Activated T-helper 2 cell treated with anti-CD3 and anti-CD28 coated beads, Interferon-gamma antibody, Interleukin-2, Interleukin-4, amounts not matched to agents 10 μg/mL and 5 μg/mL and 100 μg/mL, durations not matched to agents 14 hours and 24 hours and 36 hours (primary cell): Measurements from ENCODE around the gene BORCS5. TPM values are rescaled to one million over a fixed set of nuclear protein-coding genes. Genes with fewer than 3 reads are reported as not detected.

Source experiments
- DNase-seq: peaks from one replicate; pipeline ENCODE4 v3.0.0; 2021; ENCODE audit warnings: low spot score
- H3K27ac Mint-ChIP-seq: one replicate; pipeline ENCODE4 v1.8.0; 2021; ENCODE audit warnings: mixed read lengths
- H3K27me3 Mint-ChIP-seq: one replicate; pipeline ENCODE4 v1.8.0; 2021; ENCODE audit warnings: low read depth, mixed read lengths
- H3K36me3 Mint-ChIP-seq: one replicate; pipeline ENCODE4 v1.8.0; 2021; ENCODE audit warnings: low read depth, mixed read lengths
- H3K4me1 Mint-ChIP-seq: one replicate; pipeline ENCODE4 v1.8.0; 2021; ENCODE audit warnings: low read depth, mixed read lengths
- H3K4me3 Mint-ChIP-seq: one replicate; pipeline ENCODE4 v1.8.0; 2021; ENCODE audit warnings: low read depth, mild to moderate bottlenecking, moderate library complexity, mixed read lengths
- H3K9me3 Mint-ChIP-seq: one replicate; pipeline ENCODE4 v1.8.0; 2021; ENCODE audit warnings: mixed read lengths
- intact Hi-C: fragments of 100-400 bp; cut with micrococcal nuclease; formaldehyde crosslinking; loops from one replicate; pipeline ENCODE4 v1.15.1; 2023
- total RNA-seq: library from RNA; stranded (reverse); gene quantifications from 2 replicates; pipeline ENCODE4 v1.2.3, GENCODE V29; 2022

Gene BORCS5
- total RNA-seq, 1 donor from 2014 or later: 45.9 TPM

DNA sequence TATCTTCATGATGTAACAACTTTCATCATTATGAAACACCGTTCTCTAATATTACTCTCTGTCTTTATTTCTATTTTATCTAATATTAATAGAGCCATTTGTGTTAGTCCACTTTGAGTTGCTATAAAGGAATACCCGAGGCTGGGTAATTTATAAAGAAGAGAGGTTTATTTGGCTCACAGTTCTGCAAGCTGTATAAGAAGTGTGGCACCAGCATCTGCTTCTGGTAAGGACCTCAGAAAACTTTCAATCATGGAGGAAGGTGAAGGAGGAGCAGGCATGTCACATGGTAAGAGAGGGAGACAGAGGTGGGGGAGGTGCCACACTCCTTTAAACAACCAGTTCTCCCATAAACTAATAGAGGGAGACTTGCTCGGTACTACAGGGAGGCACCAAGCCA, 25.1 kb downstream of the BORCS5 start:
- Mint-ChIP-seq H3K36me3 (peaks cover 57% of the 10 kb centered on the region), H3K27ac (peak overlapping the region; percentile 46), H3K4me3 (no peak overlapping the region), H3K4me1 (peaks cover 43% of the 10 kb centered on the region), H3K9me3 (peaks cover 9% of the 10 kb centered on the region), H3K27me3 (no peaks in the 10 kb centered on the region)
- no peak for DNase-seq
- intact Hi-C loops: no loop called here

DNA sequence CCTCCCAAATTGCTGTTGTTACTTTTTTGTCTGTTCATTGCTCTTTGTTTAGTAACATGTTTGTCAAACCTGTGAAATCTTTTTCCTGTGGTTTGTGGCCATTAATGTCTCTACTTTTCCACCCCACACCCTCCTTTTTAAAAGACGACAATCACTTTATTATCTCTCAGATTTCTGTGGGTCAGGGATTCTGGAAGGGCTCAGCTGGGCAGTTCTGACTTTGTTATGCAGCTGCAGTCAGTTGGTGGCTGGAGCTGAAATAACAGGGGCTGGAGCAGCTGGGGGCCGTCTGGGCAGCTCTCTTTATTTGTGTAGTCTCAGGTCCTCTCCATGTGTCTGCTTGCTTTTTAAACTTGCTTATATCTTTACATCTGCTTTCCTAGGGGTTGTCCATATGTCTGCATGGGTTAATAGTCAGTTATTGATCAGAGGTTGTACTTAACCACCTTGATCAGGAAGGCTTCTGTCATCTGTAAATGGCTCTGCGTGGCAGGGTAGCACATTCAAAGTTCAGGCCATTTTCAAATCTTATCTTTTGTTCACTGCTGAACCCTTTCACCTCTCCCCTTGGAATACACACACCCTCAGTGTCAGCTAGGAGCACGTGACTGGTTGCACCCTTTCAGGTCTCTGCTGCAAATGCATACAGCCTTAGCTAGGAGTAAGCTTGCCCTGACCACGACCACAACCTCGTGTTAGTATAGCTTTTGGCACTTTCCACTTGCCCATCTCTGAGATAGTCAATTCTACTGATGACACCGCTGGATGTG, 27.9 kb downstream of the BORCS5 start:
- peaks cover 54% of the 10 kb centered on the region for H3K36me3 Mint-ChIP-seq
- intact Hi-C loops: loop anchor here (2.0 kb wide), 1 partner anchor 20 kb away; no protein-coding TSS in a partner anchor

DNA sequence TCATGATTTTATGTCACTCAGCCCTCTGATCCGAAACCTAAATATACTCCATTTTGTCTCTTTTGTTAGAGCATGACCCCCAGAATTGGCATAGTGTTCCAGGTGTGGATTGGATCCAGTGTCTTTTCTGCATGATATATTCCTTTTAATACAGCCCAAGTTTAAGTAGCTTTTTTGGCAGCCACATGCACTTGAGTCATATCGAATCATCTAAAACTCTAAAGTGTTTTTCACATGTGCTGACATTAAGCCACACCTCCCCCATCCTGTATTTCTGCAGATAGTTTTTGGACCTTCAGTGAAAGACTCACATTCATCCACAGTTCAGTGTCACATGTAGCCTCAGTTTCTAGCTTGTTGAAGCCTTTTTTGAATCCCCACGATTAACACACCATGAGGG, 30.6 kb downstream of the BORCS5 start:
- peaks cover 40% of the 10 kb centered on the region for H3K4me1 Mint-ChIP-seq

More for the DNA sequence above, 27.9 kb downstream of the BORCS5 start:
- peak; percentile 57 for DNase-seq
- H3K4me3 Mint-ChIP-seq: peak overlapping the region; percentile 49
- H3K4me1 Mint-ChIP-seq: peaks cover 38% of the 10 kb centered on the region
- peaks cover 9% of the 10 kb centered on the region for H3K9me3 Mint-ChIP-seq
- H3K27me3 Mint-ChIP-seq: no peaks in the 10 kb centered on the region
- peak overlapping the region; percentile 94 for H3K27ac Mint-ChIP-seq

GRCh38 chr12:12392413-12392812, 35.5 kb downstream of the BORCS5 start:
- no peak for DNase-seq
- intact Hi-C loops: no loop called here
- peaks cover 35% of the 10 kb centered on the region for H3K36me3 Mint-ChIP-seq
- H3K4me1 Mint-ChIP-seq: peaks cover 31% of the 10 kb centered on the region
- no peaks in the 10 kb centered on the region for H3K27me3 Mint-ChIP-seq
- no peak overlapping the region for H3K4me3 Mint-ChIP-seq
- no peak overlapping the region for H3K27ac Mint-ChIP-seq
- H3K9me3 Mint-ChIP-seq: no peaks in the 10 kb centered on the region

More for the DNA sequence above, 30.6 kb downstream of the BORCS5 start:
- intact Hi-C loops: no loop called here
- Mint-ChIP-seq H3K36me3 (peaks cover 51% of the 10 kb centered on the region), H3K27ac (peak overlapping the region; percentile 87), H3K27me3 (no peaks in the 10 kb centered on the region), H3K9me3 (no peaks in the 10 kb centered on the region), H3K4me3 (no peak overlapping the region)
- no peak for DNase-seq

- H3K27me3 Mint-ChIP-seq: no peaks in the 10 kb centered on the region
- intact Hi-C loops: no loop called here
- H3K36me3 Mint-ChIP-seq: peaks cover 37% of the 10 kb centered on the region
- H3K27ac Mint-ChIP-seq: no peak overlapping the region
- peaks cover 30% of the 10 kb centered on the region for H3K4me1 Mint-ChIP-seq
- no peaks in the 10 kb centered on the region for H3K9me3 Mint-ChIP-seq
- no peak for DNase-seq
- H3K4me3 Mint-ChIP-seq: no peak overlapping the region
Measured at GRCh38 chr12:12393171-12393570, 36.3 kb downstream of the BORCS5 start.

- no peak for DNase-seq
- Mint-ChIP-seq H3K4me1 (peaks cover 39% of the 10 kb centered on the region), H3K27me3 (no peaks in the 10 kb centered on the region), H3K36me3 (peaks cover 42% of the 10 kb centered on the region), H3K9me3 (peaks cover 7% of the 10 kb centered on the region), H3K27ac (no peak overlapping the region), H3K4me3 (no peak overlapping the region)
- intact Hi-C loops: no loop called here
Measured at GRCh38 chr12:12396694-12397093, 39.8 kb downstream of the BORCS5 start.

DNA sequence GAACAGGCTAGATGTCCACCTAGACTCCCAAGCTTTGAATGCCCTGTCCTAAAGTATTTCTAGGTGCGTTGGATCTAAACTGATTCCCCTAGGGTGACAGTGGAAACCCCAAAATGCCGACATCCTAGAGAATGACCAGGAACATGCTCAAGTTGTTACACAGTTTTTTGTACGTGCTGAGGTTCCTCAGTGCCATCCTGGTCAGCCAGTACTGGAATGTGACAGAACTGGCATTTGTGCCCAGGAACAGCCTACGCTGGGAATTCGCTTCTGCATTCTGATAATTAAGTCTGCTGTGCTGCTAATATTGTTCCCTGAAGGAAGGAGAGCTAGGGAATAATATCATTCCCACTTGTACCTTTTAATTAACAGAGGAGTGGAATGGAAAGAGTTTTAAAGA, 40.3 kb downstream of the BORCS5 start:
- no peak overlapping the region for H3K27ac Mint-ChIP-seq

DNA sequence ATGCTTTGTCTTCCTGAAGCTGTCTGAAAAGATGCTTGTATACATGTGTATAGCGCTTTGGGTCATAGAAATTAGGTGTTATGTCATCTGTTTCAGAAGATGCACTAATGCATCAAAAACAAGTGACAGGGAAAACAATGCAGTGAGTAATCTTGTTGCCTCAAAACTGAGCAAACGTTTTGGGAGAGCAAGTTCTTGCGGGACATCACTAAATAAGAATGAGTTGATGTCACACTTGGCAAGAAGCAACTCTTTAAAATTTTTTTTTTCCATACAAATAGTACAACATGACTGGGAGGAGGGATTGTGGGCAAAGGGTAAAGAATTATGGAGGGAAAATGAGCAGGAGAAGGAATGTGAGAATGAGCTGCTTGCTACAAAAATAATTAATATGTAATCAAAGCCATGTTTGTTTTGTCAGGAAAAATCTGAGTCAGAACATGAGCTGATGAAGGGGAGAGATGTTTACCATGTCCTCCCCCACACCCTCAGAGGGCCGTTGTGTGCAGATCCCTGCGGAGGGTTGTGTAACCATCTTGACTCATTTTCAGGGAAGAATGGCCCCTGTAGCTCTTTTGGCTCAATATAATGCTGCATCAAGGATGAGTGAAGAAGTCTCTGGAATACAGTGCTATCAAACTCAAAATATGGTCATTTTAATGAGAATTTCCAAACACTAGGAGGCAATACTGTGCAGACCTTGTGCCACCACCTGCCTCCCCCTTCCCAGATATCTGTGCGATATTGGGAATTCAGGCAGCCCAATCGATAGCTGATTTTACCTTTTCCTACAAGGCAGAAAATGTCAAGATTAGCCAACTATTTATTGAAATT, 41.4 kb downstream of the BORCS5 start:
- Mint-ChIP-seq H3K27ac (no peak overlapping the region), H3K4me3 (no peak overlapping the region), H3K9me3 (peaks cover 7% of the 10 kb centered on the region), H3K27me3 (no peaks in the 10 kb centered on the region), H3K36me3 (peaks cover 48% of the 10 kb centered on the region), H3K4me1 (peaks cover 41% of the 10 kb centered on the region)
- DNase-seq: no peak
- intact Hi-C loops: no loop called here

More for the DNA sequence above, 40.3 kb downstream of the BORCS5 start:
- intact Hi-C loops: no loop called here
- Mint-ChIP-seq H3K36me3 (peaks cover 43% of the 10 kb centered on the region), H3K4me3 (no peak overlapping the region), H3K27me3 (no peaks in the 10 kb centered on the region), H3K9me3 (peaks cover 7% of the 10 kb centered on the region), H3K4me1 (peaks cover 38% of the 10 kb centered on the region)
- no peak for DNase-seq

- Mint-ChIP-seq H3K4me3 (no peak overlapping the region), H3K36me3 (peaks cover 55% of the 10 kb centered on the region), H3K27me3 (no peaks in the 10 kb centered on the region), H3K4me1 (peaks cover 50% of the 10 kb centered on the region), H3K27ac (peak overlapping the region; percentile 36), H3K9me3 (peaks cover 7% of the 10 kb centered on the region)
- DNase-seq: no peak
- intact Hi-C loops: no loop called here
Measured at GRCh38 chr12:12399161-12399560, 42.3 kb downstream of the BORCS5 start.

- H3K4me1 Mint-ChIP-seq: peaks cover 55% of the 10 kb centered on the region
- no peak overlapping the region for H3K27ac Mint-ChIP-seq
- H3K36me3 Mint-ChIP-seq: peaks cover 57% of the 10 kb centered on the region
- H3K4me3 Mint-ChIP-seq: no peak overlapping the region
- intact Hi-C loops: no loop called here
- peaks cover 7% of the 10 kb centered on the region for H3K9me3 Mint-ChIP-seq
- H3K27me3 Mint-ChIP-seq: no peaks in the 10 kb centered on the region
- DNase-seq: no peak
Measured at GRCh38 chr12:12399776-12400305, 43.0 kb downstream of the BORCS5 start.

DNA sequence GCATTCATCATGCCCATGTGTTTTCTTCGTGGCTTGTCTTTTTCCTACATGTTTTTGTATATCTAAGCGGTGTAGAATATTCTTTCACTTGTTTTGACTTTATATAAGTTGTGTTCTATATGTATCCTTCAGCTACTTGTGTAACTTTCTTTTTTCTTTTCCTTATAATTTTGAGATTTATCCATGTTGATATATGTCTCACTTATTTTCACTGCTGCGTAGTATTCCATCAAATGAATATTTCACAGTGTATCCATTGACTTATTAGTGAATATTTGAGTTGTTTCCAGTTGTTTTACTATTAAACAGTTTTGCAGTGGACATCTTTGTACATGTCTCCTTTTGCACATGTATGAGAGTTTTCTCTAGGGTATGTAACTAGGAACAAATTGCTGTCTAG, 43.9 kb downstream of the BORCS5 start:
- H3K4me3 Mint-ChIP-seq: no peak overlapping the region
- DNase-seq: no peak
- H3K27ac Mint-ChIP-seq: no peak overlapping the region
- peaks cover 7% of the 10 kb centered on the region for H3K9me3 Mint-ChIP-seq
- no peaks in the 10 kb centered on the region for H3K27me3 Mint-ChIP-seq
- H3K4me1 Mint-ChIP-seq: peaks cover 57% of the 10 kb centered on the region
- H3K36me3 Mint-ChIP-seq: peaks cover 56% of the 10 kb centered on the region
- intact Hi-C loops: no loop called here

DNA sequence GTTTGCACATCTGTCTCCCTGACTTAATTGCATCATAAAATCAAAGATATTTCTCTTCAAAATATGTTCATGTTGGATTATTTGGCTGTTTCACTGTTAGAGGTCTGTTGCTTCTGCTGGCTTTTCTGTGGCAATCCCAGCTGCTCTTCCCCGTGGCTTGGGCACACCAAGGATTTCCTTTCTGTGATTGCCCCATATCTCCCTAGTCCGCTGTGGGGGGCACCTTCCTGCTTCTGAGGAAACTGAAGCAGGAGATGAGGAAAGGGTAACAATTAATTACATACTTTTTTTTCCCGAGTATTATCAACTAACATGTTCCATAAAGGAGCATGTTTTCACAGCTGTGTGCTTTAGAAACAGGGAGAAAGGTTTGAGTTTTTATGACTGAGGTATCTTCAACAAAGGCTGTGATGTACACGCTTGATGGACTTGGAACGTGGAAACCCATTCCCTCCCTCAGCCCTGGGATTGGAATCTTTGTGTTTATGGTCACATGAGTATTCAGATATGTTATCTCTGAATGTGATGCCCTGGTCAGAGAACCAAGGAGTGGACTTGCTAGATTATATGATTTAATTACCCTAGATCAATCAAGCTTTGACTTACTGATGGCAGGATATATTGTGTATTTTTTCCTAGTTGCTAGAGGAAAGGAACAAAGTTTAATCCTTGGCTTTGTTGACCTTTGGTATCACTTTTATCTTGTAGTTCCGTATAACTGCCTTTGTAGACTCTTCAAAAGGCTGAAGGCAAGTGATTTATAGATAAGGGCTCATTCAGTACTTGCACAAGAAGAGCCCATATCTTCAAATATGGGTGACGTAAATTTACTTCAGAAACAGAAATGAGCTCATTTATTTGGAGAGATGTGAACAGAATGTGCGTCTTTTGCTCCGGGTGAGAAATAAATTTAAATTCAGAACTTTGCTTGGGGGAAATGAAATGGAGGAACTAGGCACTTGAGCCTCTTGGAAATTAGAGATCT, 46.7 kb downstream of the BORCS5 start:
- intact Hi-C loops: loop anchor here (2.0 kb wide), 2 partner anchors 19 to 21 kb away; no protein-coding TSS in a partner anchor
- Mint-ChIP-seq H3K4me1 (peaks cover 58% of the 10 kb centered on the region), H3K27ac (peak overlapping the region; percentile 90), H3K27me3 (no peaks in the 10 kb centered on the region), H3K4me3 (peak overlapping the region; percentile 49), H3K36me3 (peaks cover 67% of the 10 kb centered on the region), H3K9me3 (peaks cover 7% of the 10 kb centered on the region)
- DNase-seq: no peak
